Activated naive CD4-positive, alpha-beta T cell treated with anti-CD3 and anti-CD28 coated beads, Interleukin-2, amount 50 U/mL, for 24 hours (primary cell): ENCODE data around the gene CD27.
A peak's percentile ranks its signal among the peaks of the same experiment; 100 is the strongest.
"Not testable (repeated sequence)": the region's sequence is repeated elsewhere in the genome, so short reads cannot be mapped to it uniquely, and the experiment has no call there.

Experiments used
- H3K27ac Mint-ChIP-seq: one replicate; pipeline ENCODE4 v1.8.0; 2021; ENCODE audit warnings: mild to moderate bottlenecking, mixed read lengths
- H3K27me3 Mint-ChIP-seq: one replicate; pipeline ENCODE4 v1.8.0; 2021; ENCODE audit warnings: mixed read lengths
- H3K36me3 Mint-ChIP-seq: one replicate; pipeline ENCODE4 v1.8.0; 2021; ENCODE audit warnings: mixed read lengths
- H3K4me1 Mint-ChIP-seq: one replicate; pipeline ENCODE4 v1.8.0; 2021; ENCODE audit warnings: mixed read lengths
- H3K4me3 Mint-ChIP-seq: one replicate; pipeline ENCODE4 v1.8.0; 2021; ENCODE audit warnings: mild to moderate bottlenecking, mixed read lengths
- H3K9me3 Mint-ChIP-seq: one replicate; pipeline ENCODE4 v1.8.0; 2021; ENCODE audit warnings: mixed read lengths

The CD27 gene

DNA sequence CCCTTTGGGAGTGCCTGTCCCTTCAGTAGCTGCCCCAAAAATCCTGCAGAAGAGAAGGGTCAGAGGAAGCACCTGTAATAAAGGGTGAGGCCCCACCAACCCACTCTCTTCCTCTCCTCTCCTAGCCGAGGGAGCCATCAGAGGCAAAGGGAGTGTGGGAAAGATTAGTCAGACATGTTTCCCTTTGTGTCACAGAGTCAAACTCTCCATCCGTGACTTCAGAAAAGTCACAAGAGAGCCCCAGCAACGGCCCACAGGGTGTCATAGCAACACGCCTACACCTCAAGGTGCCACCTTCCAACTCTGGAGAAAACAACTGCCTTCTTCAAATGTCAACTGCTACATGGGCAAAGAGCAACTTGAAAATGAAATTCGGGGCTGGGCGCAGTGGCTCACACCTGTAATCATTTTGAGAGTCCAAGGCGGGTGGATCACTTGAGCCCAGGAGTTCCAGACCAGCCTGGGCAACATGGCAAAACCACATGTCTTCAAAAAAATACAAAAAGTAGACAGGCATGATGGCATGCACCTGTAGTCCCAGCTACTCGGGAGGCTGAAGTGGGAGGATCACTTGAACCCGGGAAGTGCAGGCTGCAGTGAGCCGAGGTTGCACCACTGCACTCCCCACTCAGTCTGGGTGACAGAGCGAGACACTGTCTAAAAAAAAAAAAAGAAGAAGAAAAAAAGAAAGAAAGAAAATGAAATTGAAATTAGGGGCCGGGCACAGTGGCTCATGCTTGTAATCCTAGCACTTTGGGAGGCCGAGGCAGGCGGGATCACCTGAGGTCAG, 17.7 kb upstream of the CD27 start:
- no peaks in the 10 kb centered on the region for H3K36me3 Mint-ChIP-seq
- peaks cover 72% of the 10 kb centered on the region for H3K4me1 Mint-ChIP-seq
- H3K27ac Mint-ChIP-seq = peak overlapping the region; percentile 99
- no peaks in the 10 kb centered on the region for H3K27me3 Mint-ChIP-seq
- peak overlapping the region; percentile 87 for H3K4me3 Mint-ChIP-seq
- H3K9me3 Mint-ChIP-seq = no peaks in the 10 kb centered on the region

DNA sequence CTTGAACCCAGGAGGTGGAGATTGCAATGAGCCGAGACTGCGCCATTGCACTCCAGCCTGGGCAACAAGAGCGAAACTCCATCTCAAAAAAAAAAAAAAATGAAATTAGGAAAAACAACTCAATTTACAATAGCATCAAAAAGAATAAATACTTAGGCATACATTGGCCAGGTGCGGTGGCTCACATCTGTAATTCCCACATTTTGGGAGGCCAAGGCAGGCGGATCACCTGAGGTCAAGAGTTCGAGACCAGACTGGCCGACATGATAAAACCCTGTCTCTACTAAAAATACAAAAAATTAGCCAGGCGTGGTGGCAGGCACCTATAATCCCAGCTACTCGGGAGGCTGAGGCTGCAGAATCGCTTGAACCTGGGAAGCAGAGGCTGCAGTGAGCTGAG, 17.0 kb upstream of the CD27 start:
- not testable (repeated sequence) for H3K27me3 Mint-ChIP-seq, H3K36me3 Mint-ChIP-seq, H3K9me3 Mint-ChIP-seq
- Mint-ChIP-seq H3K4me3 (peak overlapping the region; percentile 87), H3K27ac (peak overlapping the region; percentile 99), H3K4me1 (peaks cover 76% of the 10 kb centered on the region)

DNA sequence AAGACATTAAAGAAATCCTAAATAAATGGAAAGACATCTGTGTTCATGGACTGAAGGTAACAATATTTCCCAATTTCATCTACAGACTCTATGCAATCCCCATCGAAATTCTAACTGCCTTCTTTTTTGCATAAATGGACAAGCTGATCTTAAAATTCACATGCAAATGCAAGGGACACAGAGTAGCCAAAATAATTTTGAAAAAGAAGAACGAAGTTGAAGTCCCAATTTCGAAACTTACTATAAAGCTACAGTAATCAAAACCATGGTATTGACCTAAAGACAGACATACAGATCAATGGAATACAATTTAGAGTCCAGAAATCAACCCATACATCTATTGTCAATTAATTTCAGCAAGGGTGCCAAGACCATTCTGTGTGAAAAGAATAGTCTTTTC, 16.4 kb upstream of the CD27 start:
- Mint-ChIP-seq H3K9me3 (no peaks in the 10 kb centered on the region), H3K27ac (peak overlapping the region; percentile 72), H3K36me3 (no peaks in the 10 kb centered on the region), H3K27me3 (no peaks in the 10 kb centered on the region), H3K4me3 (peak overlapping the region; percentile 30), H3K4me1 (peaks cover 79% of the 10 kb centered on the region)

DNA sequence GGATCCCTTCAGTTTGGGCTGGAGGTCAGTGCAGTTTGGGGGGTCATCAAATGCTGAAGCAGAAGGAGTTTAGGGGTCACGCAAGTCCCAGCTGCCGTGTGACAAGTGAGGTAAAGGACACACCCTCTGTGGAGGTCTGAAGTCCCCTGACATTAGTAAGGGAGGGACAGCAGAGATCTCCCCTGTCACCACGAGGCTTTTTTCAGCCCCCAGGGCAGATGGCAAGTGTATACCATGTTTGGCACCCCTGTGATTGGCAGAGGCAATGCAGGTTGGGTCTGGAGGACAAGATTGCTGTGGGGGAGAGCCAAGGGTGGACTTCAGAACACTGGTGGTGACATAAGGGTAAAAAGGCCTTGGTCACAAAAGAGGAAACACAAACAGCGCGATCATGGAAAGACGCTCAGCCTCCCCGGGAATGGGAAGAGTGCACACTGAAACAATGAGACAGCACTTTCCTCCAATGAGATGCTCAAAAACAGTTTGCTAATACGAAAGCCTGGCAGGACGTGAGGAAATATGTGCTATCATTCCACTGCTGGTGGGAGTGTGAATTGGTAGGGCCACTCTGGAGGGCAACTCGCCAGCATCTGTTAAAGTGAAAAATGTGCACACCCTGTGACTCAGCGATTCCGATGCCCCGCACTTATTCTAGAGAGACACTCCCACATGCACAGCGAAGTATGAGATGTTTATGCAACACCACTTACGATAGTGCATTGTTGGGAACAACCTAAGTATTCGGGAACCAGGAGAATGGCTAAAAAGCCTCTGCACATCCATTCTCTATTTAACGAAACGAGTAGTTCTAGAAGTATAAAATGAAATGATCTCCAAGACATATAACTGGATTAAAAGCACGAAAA, 14.4 kb upstream of the CD27 start:
- no peaks in the 10 kb centered on the region for H3K36me3 Mint-ChIP-seq

GRCh38 chr12:6432991-6433390, 11.8 kb upstream of the CD27 start:
- H3K4me1 Mint-ChIP-seq = peaks cover 57% of the 10 kb centered on the region
- H3K9me3 Mint-ChIP-seq = no peaks in the 10 kb centered on the region
- peak overlapping the region; percentile 57 for H3K4me3 Mint-ChIP-seq
- H3K27ac Mint-ChIP-seq = peak overlapping the region; percentile 79
- no peaks in the 10 kb centered on the region for H3K27me3 Mint-ChIP-seq
- H3K36me3 Mint-ChIP-seq = no peaks in the 10 kb centered on the region

More for the DNA sequence above, 14.4 kb upstream of the CD27 start:
- peak overlapping the region; percentile 94 for H3K27ac Mint-ChIP-seq
- H3K4me3 Mint-ChIP-seq = peak overlapping the region; percentile 71
- H3K27me3 Mint-ChIP-seq = no peaks in the 10 kb centered on the region
- peaks cover 80% of the 10 kb centered on the region for H3K4me1 Mint-ChIP-seq
- no peaks in the 10 kb centered on the region for H3K9me3 Mint-ChIP-seq

- H3K27me3 Mint-ChIP-seq = no peaks in the 10 kb centered on the region
Measured at GRCh38 chr12:6434205-6435140, 10.3 kb upstream of the CD27 start.

DNA sequence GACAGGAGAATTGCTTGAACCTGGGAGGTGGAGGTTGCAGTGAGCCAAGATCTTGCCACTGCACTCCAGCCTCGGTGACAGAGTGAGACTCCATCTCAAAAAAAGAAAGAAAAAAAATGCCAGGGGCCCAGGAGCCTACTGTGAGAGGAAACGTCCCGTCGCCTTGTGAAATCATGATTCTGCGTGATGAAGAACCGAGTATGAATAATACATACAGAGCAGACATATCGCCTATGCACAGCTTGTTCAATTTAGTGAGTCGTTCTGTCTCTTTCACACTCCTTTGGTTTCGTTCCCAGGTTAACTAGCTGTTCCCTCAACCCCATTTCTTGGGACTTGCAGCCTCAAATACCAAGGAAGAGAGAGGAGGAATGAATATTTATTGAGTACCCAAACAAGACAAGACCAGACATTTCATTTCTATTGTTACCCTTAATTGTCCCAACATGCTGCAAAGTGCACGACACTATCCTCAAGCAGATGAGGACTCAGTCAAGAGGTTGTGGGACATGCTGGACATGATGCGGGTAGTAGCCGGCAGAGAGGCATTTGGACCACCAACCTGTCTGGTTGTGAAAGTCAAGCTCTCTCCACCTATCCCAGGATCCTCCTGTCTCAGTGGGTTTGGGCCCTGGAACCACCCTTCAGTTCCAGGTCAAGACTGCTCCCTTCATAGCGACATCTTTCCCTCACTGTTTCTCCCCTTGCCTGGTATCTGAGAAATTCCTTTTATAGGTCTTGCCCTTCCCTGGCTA, 8.6 kb upstream of the CD27 start:
- H3K27me3 Mint-ChIP-seq = no peaks in the 10 kb centered on the region
- peaks cover 44% of the 10 kb centered on the region for H3K4me1 Mint-ChIP-seq
- no peak overlapping the region for H3K4me3 Mint-ChIP-seq
- H3K9me3 Mint-ChIP-seq = no peaks in the 10 kb centered on the region
- no peaks in the 10 kb centered on the region for H3K36me3 Mint-ChIP-seq
- H3K27ac Mint-ChIP-seq = no peak overlapping the region

More at GRCh38 chr12:6434205-6435140, 10.3 kb upstream of the CD27 start:
- Mint-ChIP-seq H3K27ac (peak overlapping the region; percentile 88), H3K4me3 (peak overlapping the region; percentile 34), H3K36me3 (no peaks in the 10 kb centered on the region), H3K9me3 (no peaks in the 10 kb centered on the region), H3K4me1 (peaks cover 54% of the 10 kb centered on the region)

- Mint-ChIP-seq H3K4me1 (peaks cover 49% of the 10 kb centered on the region), H3K9me3 (no peaks in the 10 kb centered on the region), H3K27ac (no peak overlapping the region), H3K4me3 (no peak overlapping the region), H3K36me3 (no peaks in the 10 kb centered on the region), H3K27me3 (no peaks in the 10 kb centered on the region)
Measured at GRCh38 chr12:6437586-6437985, 7.2 kb upstream of the CD27 start.

DNA sequence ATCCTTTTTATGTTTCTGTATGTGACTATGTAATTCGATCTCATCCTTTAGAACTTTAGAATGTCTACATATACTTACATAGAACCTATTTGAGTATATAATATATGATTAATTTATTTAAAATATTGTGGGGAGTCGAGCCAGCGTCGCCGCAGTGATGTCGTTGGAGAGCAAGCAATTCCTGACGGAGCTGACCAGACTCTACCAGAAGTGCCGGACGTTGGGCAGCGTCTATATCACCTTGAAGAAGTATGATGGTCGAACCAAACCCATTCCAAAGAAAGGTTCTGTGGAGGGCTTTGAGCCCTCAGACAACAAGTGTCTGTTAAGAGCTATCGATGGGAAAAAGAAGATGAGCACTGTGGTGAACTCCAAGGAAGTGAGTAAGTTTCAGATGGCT, 6.4 kb upstream of the CD27 start:
- no peaks in the 10 kb centered on the region for H3K36me3 Mint-ChIP-seq
- peak overlapping the region; percentile 9 for H3K4me3 Mint-ChIP-seq
- peak overlapping the region; percentile 53 for H3K27ac Mint-ChIP-seq
- no peaks in the 10 kb centered on the region for H3K9me3 Mint-ChIP-seq
- no peaks in the 10 kb centered on the region for H3K27me3 Mint-ChIP-seq
- peaks cover 49% of the 10 kb centered on the region for H3K4me1 Mint-ChIP-seq

- Mint-ChIP-seq H3K4me1 (peaks cover 46% of the 10 kb centered on the region), H3K36me3 (peaks cover 2% of the 10 kb centered on the region), H3K27me3 (no peaks in the 10 kb centered on the region), H3K9me3 (no peaks in the 10 kb centered on the region), H3K27ac (peak overlapping the region; percentile 59), H3K4me3 (no peak overlapping the region)
Measured at GRCh38 chr12:6440391-6440790, 4.4 kb upstream of the CD27 start.

DNA sequence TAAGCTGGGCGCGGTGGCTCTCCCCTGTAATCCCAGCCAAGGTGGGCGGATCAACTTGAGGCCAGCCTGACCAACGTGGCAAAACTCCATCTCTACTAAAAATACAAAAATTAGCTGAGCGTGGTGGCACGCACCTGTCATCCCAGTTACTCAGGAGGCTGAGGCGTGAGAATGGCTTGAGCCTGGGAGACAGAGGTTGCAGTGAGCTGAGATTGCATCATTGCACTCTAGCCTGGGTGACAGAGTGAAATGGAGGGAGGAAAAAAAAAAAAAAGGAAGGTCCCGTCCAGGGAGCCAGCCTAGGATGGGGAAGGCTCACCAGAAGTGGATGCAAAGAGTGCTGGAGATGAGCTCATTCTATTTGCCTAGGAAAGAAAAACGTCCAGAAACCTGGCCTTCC, 1.9 kb upstream of the CD27 start:
- Mint-ChIP-seq H3K4me1 (peaks cover 65% of the 10 kb centered on the region), H3K9me3 (no peaks in the 10 kb centered on the region), H3K27ac (peak overlapping the region; percentile 93), H3K36me3 (peaks cover 5% of the 10 kb centered on the region), H3K4me3 (peak overlapping the region; percentile 94), H3K27me3 (no peaks in the 10 kb centered on the region)

GRCh38 chr12:6443361-6443983, 1.3 kb upstream of the CD27 start:
- Mint-ChIP-seq H3K4me3 (peak overlapping the region; percentile 94), H3K9me3 (no peaks in the 10 kb centered on the region), H3K27ac (peak overlapping the region; percentile 90), H3K36me3 (peaks cover 7% of the 10 kb centered on the region), H3K27me3 (no peaks in the 10 kb centered on the region), H3K4me1 (peaks cover 69% of the 10 kb centered on the region)

- Mint-ChIP-seq H3K4me1 (peaks cover 66% of the 10 kb centered on the region), H3K9me3 (no peaks in the 10 kb centered on the region), H3K36me3 (peaks cover 7% of the 10 kb centered on the region), H3K27ac (peak overlapping the region; percentile 90), H3K4me3 (peak overlapping the region; percentile 94), H3K27me3 (no peaks in the 10 kb centered on the region)
Measured at GRCh38 chr12:6444031-6444430, 724 bp upstream of the CD27 start.

- H3K36me3 Mint-ChIP-seq = peaks cover 23% of the 10 kb centered on the region
- peak overlapping the region; percentile 100 for H3K27ac Mint-ChIP-seq
- H3K4me3 Mint-ChIP-seq = peak overlapping the region; percentile 100
- no peaks in the 10 kb centered on the region for H3K9me3 Mint-ChIP-seq
- H3K4me1 Mint-ChIP-seq = peaks cover 69% of the 10 kb centered on the region
- H3K27me3 Mint-ChIP-seq = no peaks in the 10 kb centered on the region
Measured at GRCh38 chr12:6450091-6450868, 5.5 kb downstream of the CD27 start.
